Body of pancreas (tissue), 4 donors: ENCODE results near the gene AWAT1.

Experiments used
- CTCF ChIP-seq, 7 experiments: fragments of 450-650 bp in 4 of 7; fragments of 200-600 bp in 3 of 7; sonication (generic) in 3 of 7; IDR thresholded peaks; one replicate each; pipeline ENCODE4 v1.5.1; 2016 to 2019; ENCODE audit warnings: antibody characterized with exemption in 7 of 7
- POLR2A ChIP-seq, 3 donors: fragments of 450-650 bp; IDR thresholded peaks; one replicate each; pipeline ENCODE4 v1.6.1; 2016; ENCODE audit warnings: antibody characterized with exemption in 3 of 3, mild to moderate bottlenecking in 2 of 3

GRCh38 chrX:70281951-70282350 is 47.5 kb downstream of the AWAT1 start, which contains the start of gene RAB41:
- no peak for TF ChIP-seq CTCF (IDR thresholded peaks at IDR 0.05)
- TF ChIP-seq POLR2A (IDR thresholded peaks at IDR 0.05): no peak
